K562 (cell line): ENCODE data around the gene ST6GAL1. TPM values are rescaled to one million over a fixed set of nuclear protein-coding genes. Genes with fewer than 3 reads are reported as not detected.

Experiments used
- ATAC-seq: fragments of 200-7000 bp; cut with Tn5 transposase; 3 replicates; pipeline ENCODE4 v1.9.1; 2020; ENCODE audit warnings: moderate library complexity
- BruUV-seq: library from RNA; stranded (reverse); fragments of 400-500 nt; replicated peaks from 2 replicates; lab custom pipeline; 2021; lab: Mats Ljungman, UMichigan
- CTCF ChIA-PET: fragments of 300-600 bp; formaldehyde crosslinking; extraction: SDS; loops from one replicate; lab custom pipeline; 2021; ENCODE audit warnings: low intra/inter-chr PET ratio; lab: Yijun Ruan, JAX
- POLR2A ChIA-PET: fragments of 300-600, 350-650 bp; sonication (Branson Sonifier 250); formaldehyde crosslinking; extraction: SDS; loops from one replicate; lab custom pipeline; 2021; ENCODE audit warnings: antibody characterized with exemption, inconsistent platforms; lab: Yijun Ruan, JAX
- DNase-seq, 4 experiments: peaks; one replicate each; pipeline versions ENCODE4 v3.0.0 to v3.0.0-alpha.2; 2011 to 2018; ENCODE audit warnings: low spot score in 3 of 4, mixed read lengths in 3 of 4; ENCODE audit errors: extremely low read depth in 1 of 4
- FAIRE-seq: peaks from 2 replicates; lab custom pipeline; 2011; peaks lifted over from hg19 to GRCh38; lab: Jason Lieb, UNC
- H2AFZ ChIP-seq: 2 replicates; pipeline ENCODE4 v1.6.0; 2011; ENCODE audit warnings: low read depth, low read length, control low read depth, inconsistent platforms
- H3K27ac ChIP-seq: fragments of 200-600 bp; 3 replicates; pipeline ENCODE4 v1.8.0; 2011; ENCODE audit warnings: low read depth, mild to moderate bottlenecking, control low read depth, inconsistent platforms, low read length, moderate library complexity, mixed read lengths; ENCODE audit errors: extremely low read depth
- H3K27me3 ChIP-seq, 2 experiments: fragments of 300-600 bp in 1 of 2; 2 replicates in 1 of 2; 3 replicates in 1 of 2; pipeline versions ENCODE4 v1.6.0 to v1.8.0; 2011; ENCODE audit warnings: inconsistent platforms in 2 of 2, low read length in 2 of 2, mild to moderate bottlenecking in 1 of 2, mixed read lengths in 1 of 2, moderate library complexity in 1 of 2; ENCODE audit not compliant: control insufficient read depth in 2 of 2, insufficient read depth in 2 of 2
- H3K36me3 ChIP-seq: fragments of 300-600 bp; 3 replicates; pipeline ENCODE4 v1.8.0; 2011; ENCODE audit warnings: mild to moderate bottlenecking, low read length, inconsistent platforms; ENCODE audit not compliant: control insufficient read depth, insufficient read depth
- H3K4me1 ChIP-seq, 2 experiments: fragments of 200-600 bp in 1 of 2; replicated peaks in 1 of 2; 2 replicates in 1 of 2; 3 replicates in 1 of 2; pipeline versions ENCODE4 v1.5.1 to v1.8.0; 2011; ENCODE audit warnings: inconsistent platforms in 2 of 2, low read length in 2 of 2, mild to moderate bottlenecking in 1 of 2, mixed read lengths in 1 of 2, moderate library complexity in 1 of 2; ENCODE audit not compliant: control insufficient read depth in 2 of 2, insufficient read depth in 2 of 2
- H3K4me2 ChIP-seq: 2 replicates; pipeline ENCODE4 v1.6.1; 2011; ENCODE audit warnings: low read length, control low read depth, inconsistent platforms, mixed read lengths; ENCODE audit not compliant: insufficient read depth
- H3K4me3 ChIP-seq: fragments of 200-600 bp; sonication (generic), shearing (Covaris generic); 2 replicates; pipeline ENCODE4 v1.5.1; 2016; ENCODE audit warnings: control low read depth, inconsistent platforms
- H3K79me2 ChIP-seq: fragments of 200-600 bp; 3 replicates; pipeline ENCODE4 v1.8.0; 2011; ENCODE audit warnings: low read length, inconsistent platforms; ENCODE audit not compliant: control insufficient read depth, insufficient read depth
- H3K9ac ChIP-seq, 2 experiments: 2 replicates each; pipeline versions ENCODE4 v1.6.0 to v1.6.1; 2011; ENCODE audit warnings: low read depth in 2 of 2, low read length in 2 of 2, control low read depth in 1 of 2, inconsistent platforms in 1 of 2, mild to moderate bottlenecking in 1 of 2, mixed read lengths in 1 of 2; ENCODE audit not compliant: insufficient read depth in 1 of 2
- H3K9me1 ChIP-seq: one replicate; pipeline ENCODE4 v1.6.0; 2011; ENCODE audit warnings: inconsistent platforms, mild to moderate bottlenecking, low read length, moderate library complexity; ENCODE audit not compliant: control insufficient read depth, insufficient read depth
- H3K9me3 ChIP-seq: replicated peaks from 2 replicates; pipeline ENCODE4 v1.5.1; 2011; ENCODE audit warnings: low read depth, low read length, inconsistent platforms; ENCODE audit not compliant: control insufficient read depth, insufficient read depth
- H4K20me1 ChIP-seq: replicated peaks from 2 replicates; pipeline ENCODE4 v1.6.1; 2011; ENCODE audit warnings: low read length, inconsistent platforms, mixed read lengths; ENCODE audit not compliant: control insufficient read depth, insufficient read depth
- FOXK1 ChIP-seq: sonication (generic); formaldehyde crosslinking; IDR thresholded peaks from 2 replicates; pipeline ENCODE4 v1.8.0; 2022; ENCODE audit warnings: missing genetic modification reagents, mild to moderate bottlenecking, borderline replicate concordance
- MITF ChIP-seq: IDR thresholded peaks from 2 replicates; pipeline ENCODE4 v1.6.1; 2014; ENCODE audit warnings: antibody characterized with exemption
- NFE2L1 ChIP-seq: fragments of 450-650 bp; IDR thresholded peaks from 2 replicates; pipeline ENCODE4 v1.6.1; 2016; ENCODE audit warnings: missing genetic modification characterization, low read depth, mild to moderate bottlenecking, missing compliant biosample characterization, moderate library complexity, borderline replicate concordance
- NFXL1 ChIP-seq: fragments of 450-650 bp; formaldehyde crosslinking; IDR thresholded peaks from 2 replicates; pipeline ENCODE4 v1.4.0; 2021; ENCODE audit warnings: mild to moderate bottlenecking
- POLR2B ChIP-seq: fragments of 450-650 bp; IDR thresholded peaks from 2 replicates; pipeline ENCODE4 v1.6.1; 2018; ENCODE audit warnings: low read depth; ENCODE audit not compliant: partially characterized antibody
- RFX7 ChIP-seq: fragments of 250-450 bp; sonication (Bioruptor Pico); IDR thresholded peaks from 2 replicates; pipeline ENCODE4 v1.5.1; 2021; ENCODE audit warnings: mild to moderate bottlenecking
- SFPQ ChIP-seq: fragments of 200-400 bp; formaldehyde crosslinking; IDR thresholded peaks from 2 replicates; pipeline ENCODE4 v1.6.1; 2017; ENCODE audit warnings: mild to moderate bottlenecking, low read depth, low read length, moderate library complexity
- SPI1 ChIP-seq: IDR thresholded peaks from 2 replicates; pipeline ENCODE4 v1.6.1; 2011; ENCODE audit warnings: low read depth, low read length, control low read depth, borderline replicate concordance
- WGBS: fragments of 100-300 bp; shearing (Covaris generic); methylation state at CpG from one replicate; pipeline ENCODE4 v1.1.6; 2016; ENCODE audit warnings: low coverage, mixed read lengths; ENCODE audit not compliant: insufficient coverage; ENCODE audit errors: missing lambda C conversion rate; 5-methylcytosine and 5-hydroxymethylcytosine counted together
- in situ Hi-C: fragments of 300-500 bp; cut with MboI; formaldehyde crosslinking; loops from 4 replicates; pipeline ENCODE4 v1.15.0; 2018; ENCODE audit warnings: inconsistent platforms, mixed read lengths
- intact Hi-C: fragments of 100-400 bp; cut with micrococcal nuclease; formaldehyde crosslinking; loops from 2 replicates; pipeline ENCODE4 v1.14.2; 2022
- polyA plus RNA-seq, 8 experiments: library from polyadenylated mRNA; depleted of rRNA in 4 of 8; stranded (reverse) in 5 of 8; unstranded in 3 of 8; fragments of >200 nt; fragmentation: Nextera tagmentation in 2 of 8; fragmentation: Illumina TruSeq in 1 of 8; extraction: Ambion mirVana in 2 of 8; extraction: Trizol in 1 of 8; gene quantifications; 2 replicates each; pipeline versions ENCODE4 v1.2.1 to v1.2.3, GENCODE V29; 2011 to 2014; ENCODE audit warnings: inconsistent platforms in 1 of 8, missing spikeins in 1 of 8
- total RNA-seq, 7 experiments: library from RNA; depleted of rRNA in 6 of 7; stranded (reverse); fragments of >200 nt in 6 of 7; fragmentation: Illumina TruSeq in 2 of 7; extraction: Trizol in 2 of 7; gene quantifications; 2 replicates each; pipeline versions ENCODE4 v1.2.1 to v1.2.3, GENCODE V29; 2011 to 2021; ENCODE audit warnings: low replicate concordance in 1 of 7
- TF ChIP-seq, protein P1 (sequence below): fragments of 450-650 bp; formaldehyde crosslinking; IDR thresholded peaks from 2 replicates; pipeline ENCODE4 v1.4.0; 2020; ENCODE audit warnings: mild to moderate bottlenecking, mixed read lengths

ST6GAL1 gene
- total and polyA plus RNA-seq, 9 of the 15 experiments (the other 6 are each of a cell fraction or from before 2014, with no cell fraction given): 31.9 to 145 (median 71.0) TPM

- Histone ChIP-seq H3K9ac (peak overlapping the region; percentile 22 to 32; a peak in 2 of 4 replicates), H3K4me2 (peak overlapping the region; percentile 44), H3K79me2 (peaks cover 64% of the 10 kb centered on the region), H3K36me3 (peaks cover 50% of the 10 kb centered on the region; the same call in 2 of the 3 replicates), H2AFZ (peak overlapping the region; percentile 0; the same call in 1 of the 2 replicates), H3K27ac (peak overlapping the region; percentile 86), H4K20me1 (no peaks in the 10 kb centered on the region), H3K4me1 (peaks cover 19 to 47% of the 10 kb centered on the region in 2 experiments), H3K9me3 (no peaks in the 10 kb centered on the region), H3K9me1 (peaks cover 5% of the 10 kb centered on the region), H3K4me3 (no peak overlapping the region), H3K27me3 (no peaks in the 10 kb centered on the region)
- DNase-seq (no peak), ATAC-seq (peak; percentile 5), FAIRE-seq (no peak)
- in situ Hi-C loops: no loop called here
- BruUV-seq: no TSS peak
- WGBS: 67% methylated on average over 6 of the region's 6 CpGs
- intact Hi-C loops: loop anchor here (5.0 kb wide), 1 partner anchor 46 kb away; no protein-coding TSS in a partner anchor
- 0 out of 2 replicates have a peak, but pooled peaks have one; percentile 10 for TF ChIP-seq SPI1
- TF ChIP-seq, protein P1, sequence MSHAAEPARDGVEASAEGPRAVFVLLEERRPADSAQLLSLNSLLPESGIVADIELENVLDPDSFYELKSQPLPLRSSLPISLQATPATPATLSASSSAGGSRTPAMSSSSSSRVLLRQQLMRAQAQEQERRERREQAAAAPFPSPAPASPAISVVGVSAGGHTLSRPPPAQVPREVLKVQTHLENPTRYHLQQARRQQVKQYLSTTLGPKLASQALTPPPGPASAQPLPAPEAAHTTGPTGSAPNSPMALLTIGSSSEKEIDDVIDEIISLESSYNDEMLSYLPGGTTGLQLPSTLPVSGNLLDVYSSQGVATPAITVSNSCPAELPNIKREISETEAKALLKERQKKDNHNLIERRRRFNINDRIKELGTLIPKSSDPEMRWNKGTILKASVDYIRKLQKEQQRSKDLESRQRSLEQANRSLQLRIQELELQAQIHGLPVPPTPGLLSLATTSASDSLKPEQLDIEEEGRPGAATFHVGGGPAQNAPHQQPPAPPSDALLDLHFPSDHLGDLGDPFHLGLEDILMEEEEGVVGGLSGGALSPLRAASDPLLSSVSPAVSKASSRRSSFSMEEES: no peak
- CTCF ChIA-PET: no interaction called here
- POLR2A ChIA-PET: interaction anchor here (0.5 to 1.0 kb wide), 3 partner anchors 30 to 172 kb away, joined by 3 read pairs; no protein-coding TSS in a partner anchor
These were observed 66.0 kb downstream of the ST6GAL1 start for GRCh38 chr3:186996356-186996755.

- peaks cover 62% of the 10 kb centered on the region for H3K79me2 ChIP-seq
- H3K36me3 ChIP-seq: peaks cover 44% of the 10 kb centered on the region; the same call in 2 of the 3 replicates
- peak overlapping the region; percentile 32 to 46; a peak in 3 of 4 replicates for H3K9ac ChIP-seq
- ATAC-seq (peak; percentile 89), DNase-seq (peak; percentile 37 to 86 (median 60)), FAIRE-seq (peak; percentile 96)
- WGBS: 10% methylated on average over 3 of the region's 3 CpGs
- intact Hi-C loops: loop anchor here (5.0 kb wide), 1 partner anchor 45 kb away; no protein-coding TSS in a partner anchor
- H3K9me3 ChIP-seq: no peaks in the 10 kb centered on the region
- no peaks in the 10 kb centered on the region for H4K20me1 ChIP-seq
- H3K4me3 ChIP-seq: no peak overlapping the region
- peaks cover 19 to 44% of the 10 kb centered on the region in 2 experiments for H3K4me1 ChIP-seq
- CTCF ChIA-PET: no interaction called here
- H3K27ac ChIP-seq: peak overlapping the region; percentile 86
- in situ Hi-C loops: no loop called here
- no peaks in the 10 kb centered on the region for H3K27me3 ChIP-seq
- H3K9me1 ChIP-seq: peaks cover 5% of the 10 kb centered on the region
- no TSS peak for BruUV-seq
- 0 out of 2 replicates have a peak overlapping the region, but pooled peaks have one; percentile 15 for H2AFZ ChIP-seq
- POLR2A ChIA-PET: interaction anchor here (1.0 kb wide), 1 partner anchor 29 kb away, joined by 3 read pairs; no protein-coding TSS in a partner anchor
- H3K4me2 ChIP-seq: peak overlapping the region; percentile 44
- TF ChIP-seq FOXK1 (CRISPR knock-in tag): no peak
- TF ChIP-seq POLR2B: no peak
- TF ChIP-seq MITF: no peak
- TF ChIP-seq NFXL1 (CRISPR knock-in tag): no peak
- TF ChIP-seq NFE2L1 (tag): no peak
- no peak for TF ChIP-seq RFX7 (CRISPR knock-in tag)
- no peak for TF ChIP-seq SFPQ
These were observed 66.7 kb downstream of the ST6GAL1 start for GRCh38 chr3:186997061-186997460.
